ENCODE results near the gene DBT. TPM values are rescaled to one million over a fixed set of nuclear protein-coding genes. Genes with fewer than 3 reads are reported as not detected.

Gene DBT
- total RNA-seq, 1 donor from 2014 or later: 11.6 TPM

DNA sequence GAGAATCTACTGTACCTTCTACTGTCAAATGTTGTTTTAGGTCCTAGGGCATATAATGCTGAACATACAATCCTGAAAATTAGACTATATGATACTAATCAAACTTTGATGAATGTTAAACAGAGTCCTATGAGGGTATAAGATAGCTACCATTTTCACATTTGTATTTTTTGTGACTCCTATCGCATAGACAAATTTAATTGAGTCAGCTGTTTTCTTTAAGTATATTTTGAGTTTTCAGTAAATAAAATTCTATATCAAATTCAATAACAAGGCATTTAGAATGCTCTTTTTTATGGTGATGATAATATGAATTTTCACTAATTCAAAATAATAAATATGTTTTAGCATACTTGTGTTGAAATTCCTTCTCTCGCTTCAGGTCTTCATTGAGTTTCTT, 81.6 kb downstream of the DBT start:
- H3K27ac Mint-ChIP-seq: no peak overlapping the region

DNA sequence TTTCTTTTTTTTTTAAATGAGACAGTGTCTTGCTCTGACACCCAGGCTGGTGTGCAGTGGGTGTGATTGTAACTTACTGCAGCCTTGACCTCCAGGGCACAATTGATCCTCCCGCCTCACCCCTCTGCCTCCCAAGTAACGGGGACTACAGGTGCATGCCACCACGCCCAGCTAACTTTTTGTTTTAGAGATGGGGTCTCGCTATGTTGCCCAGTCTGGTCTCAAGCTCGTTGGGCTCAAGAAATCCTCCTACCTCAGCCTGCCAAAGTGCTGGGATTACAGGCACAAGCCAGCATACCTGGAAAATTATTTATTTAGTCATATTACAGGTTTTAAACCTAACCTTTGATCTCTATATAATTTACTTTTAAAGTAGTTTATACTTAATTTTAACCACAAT, 84.9 kb downstream of the DBT start:
- Mint-ChIP-seq H3K27ac (no peak overlapping the region), H3K27me3 (no peaks in the 10 kb centered on the region), H3K4me1 (no peaks in the 10 kb centered on the region), H3K36me3 (ENCODE audit: low read depth) (no peaks in the 10 kb centered on the region), H3K9me3 (no peaks in the 10 kb centered on the region), H3K4me3 (no peak overlapping the region)
- TF ChIP-seq, protein P1, sequence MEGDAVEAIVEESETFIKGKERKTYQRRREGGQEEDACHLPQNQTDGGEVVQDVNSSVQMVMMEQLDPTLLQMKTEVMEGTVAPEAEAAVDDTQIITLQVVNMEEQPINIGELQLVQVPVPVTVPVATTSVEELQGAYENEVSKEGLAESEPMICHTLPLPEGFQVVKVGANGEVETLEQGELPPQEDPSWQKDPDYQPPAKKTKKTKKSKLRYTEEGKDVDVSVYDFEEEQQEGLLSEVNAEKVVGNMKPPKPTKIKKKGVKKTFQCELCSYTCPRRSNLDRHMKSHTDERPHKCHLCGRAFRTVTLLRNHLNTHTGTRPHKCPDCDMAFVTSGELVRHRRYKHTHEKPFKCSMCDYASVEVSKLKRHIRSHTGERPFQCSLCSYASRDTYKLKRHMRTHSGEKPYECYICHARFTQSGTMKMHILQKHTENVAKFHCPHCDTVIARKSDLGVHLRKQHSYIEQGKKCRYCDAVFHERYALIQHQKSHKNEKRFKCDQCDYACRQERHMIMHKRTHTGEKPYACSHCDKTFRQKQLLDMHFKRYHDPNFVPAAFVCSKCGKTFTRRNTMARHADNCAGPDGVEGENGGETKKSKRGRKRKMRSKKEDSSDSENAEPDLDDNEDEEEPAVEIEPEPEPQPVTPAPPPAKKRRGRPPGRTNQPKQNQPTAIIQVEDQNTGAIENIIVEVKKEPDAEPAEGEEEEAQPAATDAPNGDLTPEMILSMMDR (IDR thresholded peaks at IDR 0.05): no peak
- intact Hi-C loops (cut with micrococcal nuclease): no loop called here
- ATAC-seq (ENCODE audit: low read depth) (no peak), DNase-seq (no peak)
- ChIA-PET POLR2A (no interaction called here), CTCF (no interaction called here)

More for the DNA sequence above, 81.6 kb downstream of the DBT start:
- Mint-ChIP-seq H3K27me3 (no peaks in the 10 kb centered on the region), H3K4me1 (no peaks in the 10 kb centered on the region), H3K36me3 (ENCODE audit: low read depth) (no peaks in the 10 kb centered on the region), H3K9me3 (no peaks in the 10 kb centered on the region), H3K4me3 (no peak overlapping the region)
- TF ChIP-seq, protein P1 (IDR thresholded peaks at IDR 0.05): no peak
- intact Hi-C loops (cut with micrococcal nuclease): no loop called here
- DNase-seq (no peak), ATAC-seq (ENCODE audit: low read depth) (no peak)
- ChIA-PET CTCF (no interaction called here), POLR2A (no interaction called here)

DNA sequence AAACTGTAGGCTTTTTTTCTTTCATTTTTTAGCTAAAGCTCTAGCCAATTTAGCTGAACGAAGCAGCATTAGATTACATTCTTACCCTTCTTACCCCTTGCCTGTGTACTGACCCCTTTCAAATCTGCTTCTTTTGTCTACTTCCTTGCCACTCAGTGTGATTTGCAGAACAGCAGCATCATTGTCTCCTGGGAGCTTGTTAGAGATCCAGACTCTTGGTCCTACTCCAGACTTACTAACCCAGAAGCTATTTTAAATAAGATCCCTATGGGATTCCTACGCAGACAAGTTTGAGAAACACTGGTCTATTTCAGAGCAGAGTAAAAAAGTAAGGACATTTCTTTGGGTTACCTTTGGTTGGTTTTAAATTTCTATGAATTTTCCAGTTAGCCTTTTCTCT, 85.4 kb downstream of the DBT start:
- DNase-seq: no peak
- ChIA-PET POLR2A (no interaction called here), CTCF (no interaction called here)
- intact Hi-C loops (cut with micrococcal nuclease): no loop called here
- H3K27ac Mint-ChIP-seq: no peak overlapping the region
- no peaks in the 10 kb centered on the region for H3K27me3 Mint-ChIP-seq
- no peaks in the 10 kb centered on the region for H3K4me1 Mint-ChIP-seq
- no peaks in the 10 kb centered on the region for H3K9me3 Mint-ChIP-seq
- no peak for ATAC-seq (ENCODE audit: low read depth)
- no peaks in the 10 kb centered on the region for H3K36me3 Mint-ChIP-seq (ENCODE audit: low read depth)
- TF ChIP-seq, protein P1 (IDR thresholded peaks at IDR 0.05): no peak
- H3K4me3 Mint-ChIP-seq: no peak overlapping the region

DNA sequence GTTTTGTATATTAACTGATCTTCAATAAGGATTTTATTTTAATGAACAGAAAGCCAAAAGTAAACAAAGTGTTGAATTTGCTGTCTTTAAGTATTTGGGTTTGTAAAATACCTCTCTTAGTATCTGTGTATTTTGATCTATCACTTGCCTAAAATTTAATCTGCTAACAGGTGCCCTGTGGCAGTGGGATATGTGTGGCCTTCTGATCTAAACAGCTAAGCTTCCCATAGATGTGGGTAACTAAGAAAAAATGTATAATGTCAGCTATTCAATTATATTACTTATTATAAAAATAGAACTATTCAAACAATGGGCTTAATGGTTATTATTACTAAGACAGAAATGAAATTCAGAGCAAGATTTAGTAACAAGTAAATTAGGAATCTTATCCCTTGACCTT, 86.8 kb downstream of the DBT start:
- Mint-ChIP-seq H3K9me3 (no peaks in the 10 kb centered on the region), H3K4me1 (no peaks in the 10 kb centered on the region), H3K4me3 (no peak overlapping the region), H3K27ac (no peak overlapping the region), H3K27me3 (no peaks in the 10 kb centered on the region), H3K36me3 (ENCODE audit: low read depth) (no peaks in the 10 kb centered on the region)
- DNase-seq (no peak), ATAC-seq (ENCODE audit: low read depth) (no peak)
- TF ChIP-seq, protein P1 (IDR thresholded peaks at IDR 0.05): no peak
- ChIA-PET POLR2A (interaction anchor here (1.0 kb wide), 1 partner anchor 10 kb away, joined by 3 read pairs; no protein-coding TSS in a partner anchor), CTCF (no interaction called here)
- intact Hi-C loops (cut with micrococcal nuclease): no loop called here

DNA sequence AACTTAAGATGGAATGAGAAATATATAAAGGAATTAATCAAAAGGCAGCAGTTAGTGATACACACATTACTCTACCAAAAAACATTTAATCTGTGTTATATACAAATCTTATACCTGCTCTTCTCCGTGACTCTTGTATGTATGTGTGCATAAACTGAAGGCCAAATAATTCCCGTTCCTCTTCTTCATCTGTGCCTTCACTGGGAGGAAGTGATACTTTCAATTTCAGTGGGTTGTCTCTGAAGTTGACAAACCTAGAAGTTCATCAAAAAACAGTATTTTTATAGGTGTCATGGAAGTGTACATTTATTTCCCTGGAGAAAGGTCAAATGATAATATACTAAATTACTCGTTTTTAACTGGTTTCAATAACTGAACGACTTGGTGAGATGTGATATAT, 97.4 kb downstream of the DBT start:
- Mint-ChIP-seq H3K4me1 (peaks cover 13% of the 10 kb centered on the region), H3K4me3 (no peak overlapping the region), H3K27me3 (no peaks in the 10 kb centered on the region), H3K9me3 (no peaks in the 10 kb centered on the region), H3K36me3 (ENCODE audit: low read depth) (peaks cover 22% of the 10 kb centered on the region), H3K27ac (peak overlapping the region; percentile 50)
- intact Hi-C loops (cut with micrococcal nuclease): loop anchor here (1.0 to 5.0 kb wide), 3 partner anchors 19 to 305 kb away; partner anchors contain the start of genes SASS6 and TRMT13
- ChIA-PET POLR2A (no interaction called here), CTCF (no interaction called here)
- ATAC-seq (ENCODE audit: low read depth) (peak; percentile 47), DNase-seq (no peak)
- TF ChIP-seq, protein P1 (IDR thresholded peaks at IDR 0.05): no peak
